Mesenchymal stem cell (in vitro differentiated cells and primary cell): ENCODE data around the gene CHPT1. TPM values are rescaled to one million over a fixed set of nuclear protein-coding genes. Genes with fewer than 3 reads are reported as not detected.

Experiments used
- DNase-seq: peaks from one replicate; pipeline ENCODE4 v3.0.0-alpha.2; 2013
- H2AFZ ChIP-seq: one replicate; pipeline ENCODE4 v1.6.1; 2013; ENCODE audit warnings: low read depth, mild to moderate bottlenecking, control low read depth, inconsistent platforms, low read length, moderate library complexity
- H2AK5ac ChIP-seq: 2 replicates; pipeline ENCODE4 v1.6.1; 2013; ENCODE audit warnings: low read length, moderate library complexity, mild to moderate bottlenecking, inconsistent platforms; ENCODE audit not compliant: severe bottlenecking
- H2BK120ac ChIP-seq: one replicate; pipeline ENCODE4 v1.6.1; 2013; ENCODE audit warnings: low read depth, mild to moderate bottlenecking, inconsistent platforms, low read length, moderate library complexity
- H2BK12ac ChIP-seq, 2 experiments: one replicate each; pipeline ENCODE4 v1.6.1; 2013; ENCODE audit warnings: inconsistent platforms in 2 of 2, low read length in 2 of 2, mild to moderate bottlenecking in 2 of 2, moderate library complexity in 2 of 2, control low read depth in 1 of 2
- H2BK15ac ChIP-seq: one replicate; pipeline ENCODE4 v1.6.1; 2013; ENCODE audit warnings: mild to moderate bottlenecking, low read depth, inconsistent platforms; ENCODE audit not compliant: poor library complexity, severe bottlenecking
- H2BK5ac ChIP-seq: 2 replicates; pipeline ENCODE4 v1.6.1; 2013; ENCODE audit warnings: low read depth, mild to moderate bottlenecking, low read length, control low read depth, inconsistent platforms; ENCODE audit not compliant: poor library complexity, severe bottlenecking
- H3K14ac ChIP-seq, 2 experiments: one replicate each; pipeline ENCODE4 v1.6.1; 2013; ENCODE audit warnings: inconsistent platforms in 2 of 2, low read length in 2 of 2, control low read depth in 1 of 2, mild to moderate bottlenecking in 1 of 2, moderate library complexity in 1 of 2
- H3K18ac ChIP-seq, 2 experiments: one replicate each; pipeline ENCODE4 v1.6.1; 2013; ENCODE audit warnings: inconsistent platforms in 2 of 2, low read length in 2 of 2, control low read depth in 1 of 2, low read depth in 1 of 2, mild to moderate bottlenecking in 1 of 2
- H3K23ac ChIP-seq, 2 experiments: one replicate each; pipeline ENCODE4 v1.6.1; 2013; ENCODE audit warnings: inconsistent platforms in 2 of 2, low read length in 2 of 2, mild to moderate bottlenecking in 2 of 2, moderate library complexity in 2 of 2, control low read depth in 1 of 2
- H3K27ac ChIP-seq: 2 replicates; pipeline ENCODE4 v1.5.1; 2013; ENCODE audit warnings: mild to moderate bottlenecking, moderate library complexity, low read length, control low read depth, inconsistent platforms; ENCODE audit not compliant: poor library complexity, severe bottlenecking
- H3K27me3 ChIP-seq, 2 experiments: 2 replicates each; pipeline versions ENCODE4 v1.6.1 to v1.7.0; 2013; ENCODE audit warnings: low read length in 2 of 2, mild to moderate bottlenecking in 2 of 2, moderate library complexity in 2 of 2, control low read depth in 1 of 2, inconsistent platforms in 1 of 2; ENCODE audit not compliant: control insufficient read depth in 1 of 2, insufficient read depth in 1 of 2
- H3K36me3 ChIP-seq, 2 experiments: 2 replicates each; pipeline versions ENCODE4 v1.6.1 to v1.7.0; 2013; ENCODE audit warnings: low read length in 2 of 2, control low read depth in 1 of 2, inconsistent platforms in 1 of 2, low read depth in 1 of 2, mild to moderate bottlenecking in 1 of 2; ENCODE audit not compliant: insufficient read depth in 2 of 2, control insufficient read depth in 1 of 2
- H3K4ac ChIP-seq, 2 experiments: one replicate each; pipeline ENCODE4 v1.6.1; 2013; ENCODE audit warnings: inconsistent platforms in 2 of 2, low read length in 2 of 2, mild to moderate bottlenecking in 2 of 2, moderate library complexity in 2 of 2, control low read depth in 1 of 2, low read depth in 1 of 2
- H3K4me1 ChIP-seq: 2 replicates; pipeline ENCODE4 v1.6.1; 2013; ENCODE audit warnings: low read depth, low read length, control low read depth; ENCODE audit not compliant: control insufficient read depth, insufficient read depth
- H3K4me2 ChIP-seq: 2 replicates; pipeline ENCODE4 v1.6.1; 2013; ENCODE audit warnings: low read length, mild to moderate bottlenecking, inconsistent platforms; ENCODE audit not compliant: poor library complexity, severe bottlenecking
- H3K4me3 ChIP-seq, 2 experiments: 2 replicates each; pipeline versions ENCODE4 v1.5.1 to v1.7.0; 2013; ENCODE audit warnings: low read length in 2 of 2, mild to moderate bottlenecking in 2 of 2, control low read depth in 1 of 2, low read depth in 1 of 2; ENCODE audit not compliant: insufficient read depth in 1 of 2
- H3K79me1 ChIP-seq: replicated peaks from 2 replicates; pipeline ENCODE4 v1.6.1; 2013; ENCODE audit warnings: mild to moderate bottlenecking, control low read depth, low read length, inconsistent platforms; ENCODE audit not compliant: poor library complexity, severe bottlenecking
- H3K9ac ChIP-seq: 2 replicates; pipeline ENCODE4 v1.7.0; 2013; ENCODE audit warnings: mild to moderate bottlenecking, low read length, moderate library complexity
- H3K9me3 ChIP-seq: 2 replicates; pipeline ENCODE4 v1.7.0; 2013; ENCODE audit warnings: mild to moderate bottlenecking, low read length; ENCODE audit not compliant: control insufficient read depth
- H4K8ac ChIP-seq: one replicate; pipeline ENCODE4 v1.6.1; 2013; ENCODE audit warnings: inconsistent platforms, mild to moderate bottlenecking, low read length, moderate library complexity
- H4K91ac ChIP-seq: one replicate; pipeline ENCODE4 v1.6.1; 2013; ENCODE audit warnings: mild to moderate bottlenecking, low read length, inconsistent platforms
- WGBS: methylation state at CpG from one replicate; pipeline ENCODE4 v1.1.7; 2013; ENCODE audit warnings: mixed read lengths; 5-methylcytosine and 5-hydroxymethylcytosine counted together
- small RNA-seq: library from polyadenylated mRNA; stranded (forward); fragments of <200 nt; extraction: miRNeasy Mini kit (QIAGEN cat#:217004); gene quantifications from one replicate; pipeline ENCODE3, GENCODE V24; 2013; ENCODE audit warnings: low read depth

Gene CHPT1

DNA sequence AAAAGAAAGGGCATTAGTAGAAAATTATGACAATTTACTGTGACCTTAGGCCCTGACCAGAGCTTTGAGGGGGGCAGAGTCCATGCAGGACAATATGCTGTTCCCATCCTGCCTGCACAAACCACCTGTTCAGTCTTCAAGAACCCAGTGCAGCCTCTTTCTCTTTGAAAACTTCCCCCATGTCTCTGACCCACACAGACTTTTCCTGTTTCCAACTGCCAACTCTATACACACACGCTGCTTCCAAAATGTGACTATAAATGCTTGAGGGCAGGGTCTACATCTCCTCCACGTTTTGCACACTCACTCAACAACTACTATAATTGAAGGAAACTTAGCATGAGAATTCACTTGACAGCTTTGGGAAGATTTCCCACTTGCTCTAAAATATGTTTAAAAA lies 78.4 kb downstream of the CHPT1 start:
- WGBS: 75% methylated on average over 2 of the region's 2 CpGs
- no peak overlapping the region for H3K14ac ChIP-seq

GRCh38 chr12:101777485-101777884 lies 80.0 kb downstream of the CHPT1 start:
- Histone ChIP-seq H3K23ac (no peak overlapping the region), H3K4me3 (no peak overlapping the region), H3K9me3 (no peaks in the 10 kb centered on the region), H2AK5ac (no peak overlapping the region), H2BK15ac (no peak overlapping the region), H3K4me1 (no peaks in the 10 kb centered on the region), H3K4me2 (no peak overlapping the region), H4K91ac (no peak overlapping the region), H3K27me3 (no peaks in the 10 kb centered on the region), H3K79me1 (peaks cover 2% of the 10 kb centered on the region), H3K36me3 (peaks cover 19 to 50% of the 10 kb centered on the region in 2 experiments), H2BK120ac (no peak overlapping the region), H4K8ac (no peak overlapping the region), H3K27ac (no peak overlapping the region), H2BK5ac (no peak overlapping the region), H2AFZ (no peak overlapping the region), H3K14ac (no peak overlapping the region), H2BK12ac (no peak overlapping the region), H3K4ac (no peak overlapping the region), H3K9ac (no peak overlapping the region), H3K18ac (no peak overlapping the region)
- 56% methylated on average over 2 of the region's 3 CpGs for WGBS
- DNase-seq: no peak

More for the DNA sequence above, 78.4 kb downstream of the CHPT1 start:
- H4K91ac ChIP-seq: no peak overlapping the region
- peaks cover 19 to 61% of the 10 kb centered on the region in 2 experiments for H3K36me3 ChIP-seq
- H3K27ac ChIP-seq: no peak overlapping the region
- H2BK5ac ChIP-seq: no peak overlapping the region
- no peak overlapping the region for H2AK5ac ChIP-seq
- no peak overlapping the region for H2BK120ac ChIP-seq
- no peak for DNase-seq
- peaks cover 4% of the 10 kb centered on the region for H3K79me1 ChIP-seq
- no peak overlapping the region for H3K23ac ChIP-seq
- no peak overlapping the region for H3K4me3 ChIP-seq
- H2BK15ac ChIP-seq: no peak overlapping the region
- no peak overlapping the region for H3K9ac ChIP-seq
- no peak overlapping the region for H2BK12ac ChIP-seq
- H3K27me3 ChIP-seq: no peaks in the 10 kb centered on the region
- H2AFZ ChIP-seq: no peak overlapping the region
- no peak overlapping the region for H3K18ac ChIP-seq
- H3K4ac ChIP-seq: no peak overlapping the region
- no peaks in the 10 kb centered on the region for H3K9me3 ChIP-seq
- no peak overlapping the region for H3K4me2 ChIP-seq
- no peak overlapping the region for H4K8ac ChIP-seq
- H3K4me1 ChIP-seq: no peaks in the 10 kb centered on the region

DNA sequence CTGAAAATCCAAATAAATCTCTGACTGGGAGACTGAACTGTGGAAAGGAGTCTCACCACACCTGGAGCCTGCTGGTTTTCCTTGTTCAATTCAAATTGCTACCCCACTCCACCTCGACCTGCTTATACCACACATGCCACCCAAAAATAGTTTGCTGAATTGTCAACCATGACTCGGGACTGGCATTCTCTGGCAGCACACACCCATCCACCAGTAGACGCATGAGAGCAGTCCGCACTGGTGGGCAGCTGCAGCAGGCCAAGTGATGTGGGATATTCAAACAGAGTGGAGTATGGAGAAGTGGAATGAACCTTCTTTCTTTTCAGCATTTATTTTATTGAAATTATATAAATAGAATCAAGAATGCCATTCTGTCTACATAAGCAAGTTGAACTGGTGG lies 80.5 kb downstream of the CHPT1 start:
- Histone ChIP-seq H3K23ac (no peak overlapping the region), H2BK120ac (no peak overlapping the region), H3K9me3 (no peaks in the 10 kb centered on the region), H4K8ac (no peak overlapping the region), H2BK15ac (no peak overlapping the region), H3K18ac (no peak overlapping the region), H3K27me3 (no peaks in the 10 kb centered on the region), H3K4me3 (no peak overlapping the region), H3K4ac (no peak overlapping the region), H2AK5ac (no peak overlapping the region), H3K4me1 (peaks cover 2% of the 10 kb centered on the region), H3K4me2 (no peak overlapping the region), H2BK5ac (no peak overlapping the region), H3K36me3 (peaks cover 16 to 48% of the 10 kb centered on the region in 2 experiments), H3K79me1 (peaks cover 2% of the 10 kb centered on the region), H2BK12ac (no peak overlapping the region), H2AFZ (no peak overlapping the region), H3K9ac (no peak overlapping the region), H3K14ac (no peak overlapping the region), H4K91ac (no peak overlapping the region), H3K27ac (no peak overlapping the region)
- no peak for DNase-seq
- 33% methylated on average over 1 of the region's 4 CpGs for WGBS

Small RNA genes within 50 kb of the gene (small RNA-seq; reads per million reads assigned to genes)
- not detected for gene RNU6-101P
- gene RNY1P16: not detected
